ENCODE measurements around the gene CCNL2. TPM values are rescaled to one million over a fixed set of nuclear protein-coding genes. Genes with fewer than 3 reads are reported as not detected.

CCNL2 gene
- total RNA-seq, 1 experiment from 2014 or later, result 142 TPM

GRCh38 chr1:1336931-1337792, 62.0 kb downstream of the CCNL2 start (continued):
- no peak for TF ChIP-seq ZNF281 (CRISPR knock-in tag; IDR thresholded peaks at IDR 0.05)
- TF ChIP-seq SOX15 (CRISPR knock-in tag; IDR thresholded peaks at IDR 0.05), result no peak
- TF ChIP-seq ZNF671 (CRISPR knock-in tag; IDR thresholded peaks at IDR 0.05), result no peak
- TF ChIP-seq MAX (CRISPR knock-in tag; IDR thresholded peaks at IDR 0.05), result no peak
- TF ChIP-seq NFE2L1 (CRISPR knock-in tag; IDR thresholded peaks at IDR 0.05), result no peak
- no peak for TF ChIP-seq NFATC4 (CRISPR knock-in tag; IDR thresholded peaks at IDR 0.05)
- no peak for TF ChIP-seq ATF2 (CRISPR knock-in tag; IDR thresholded peaks at IDR 0.05; ENCODE audit: borderline replicate concordance, low read depth)
- no peak for TF ChIP-seq USF2 (CRISPR knock-in tag; IDR thresholded peaks at IDR 0.05)
- TF ChIP-seq NR1H2 (CRISPR knock-in tag; IDR thresholded peaks at IDR 0.05), result no peak
- TF ChIP-seq ATF3 (CRISPR knock-in tag; conservative IDR thresholded peaks at IDR 0.05), result no peak

- CTCF ChIA-PET, result no interaction called here
- H3K4me3 Mint-ChIP-seq, result no peak overlapping the region
- no peak for TF ChIP-seq NR3C1 (CRISPR knock-in tag; conservative IDR thresholded peaks at IDR 0.05; ENCODE audit: low read depth)
- no peak for TF ChIP-seq NFYB (CRISPR knock-in tag; conservative IDR thresholded peaks at IDR 0.05; ENCODE audit: low read depth)
- TF ChIP-seq CREB1 (CRISPR knock-in tag; IDR thresholded peaks at IDR 0.05), result no peak
- TF ChIP-seq FOXP1 (CRISPR knock-in tag; IDR thresholded peaks at IDR 0.05; ENCODE audit: borderline replicate concordance), result no peak
- no peak for TF ChIP-seq CTCF (IDR thresholded peaks at IDR 0.05)
- no peak for TF ChIP-seq FOXP4 (CRISPR knock-in tag; IDR thresholded peaks at IDR 0.05)
- TF ChIP-seq MXD4 (CRISPR knock-in tag; IDR thresholded peaks at IDR 0.05; ENCODE audit: borderline replicate concordance), result no peak
- no peak for TF ChIP-seq CREM (CRISPR knock-in tag; IDR thresholded peaks at IDR 0.05)
- no peak for TF ChIP-seq MYBL2 (CRISPR knock-in tag; IDR thresholded peaks at IDR 0.05)
- TF ChIP-seq TEAD4 (CRISPR knock-in tag; IDR thresholded peaks at IDR 0.05), result no peak
- no peak for TF ChIP-seq SMAD3 (CRISPR knock-in tag; IDR thresholded peaks at IDR 0.05; ENCODE audit: borderline replicate concordance)
- TF ChIP-seq ZNF138 (CRISPR knock-in tag; conservative IDR thresholded peaks at IDR 0.05), result no peak
- no peak for TF ChIP-seq RORB (CRISPR knock-in tag; IDR thresholded peaks at IDR 0.05)
- TF ChIP-seq PRRX2 (CRISPR knock-in tag; IDR thresholded peaks at IDR 0.05), result no peak
- TF ChIP-seq SMAD4 (CRISPR knock-in tag; IDR thresholded peaks at IDR 0.05), result no peak
- TF ChIP-seq ZNF281 (CRISPR knock-in tag; IDR thresholded peaks at IDR 0.05), result no peak
Observed at GRCh38 chr1:1336446-1336845, 62.7 kb downstream of the CCNL2 start.

More at GRCh38 chr1:1336446-1336845, 62.7 kb downstream of the CCNL2 start:
- Mint-ChIP-seq H3K27ac (no peak overlapping the region), H3K36me3 (peaks cover 15% of the 10 kb centered on the region), H3K4me1 (no peaks in the 10 kb centered on the region), H3K9me3 (peaks cover 8% of the 10 kb centered on the region), H3K27me3 (ENCODE audit: low read depth) (no peaks in the 10 kb centered on the region)
- DNase-seq (ENCODE audit: low spot score) (no peak), ATAC-seq (no peak)
- POLR2A ChIA-PET, result no interaction called here

All from WTC11 (cell line).